Keratinocyte (primary cell): Measurements from ENCODE around the gene PDCD11. TPM values are rescaled to one million over a fixed set of nuclear protein-coding genes. Genes with fewer than 3 reads are reported as not detected.

Experiments used
- DNase-seq: peaks from one replicate; pipeline ENCODE4 v3.0.0-alpha.2; 2011; ENCODE audit warnings: low read depth, missing footprints, low spot score
- FAIRE-seq: peaks from 2 replicates; lab custom pipeline; 2011; peaks lifted over from hg19 to GRCh38; lab: Jason Lieb, UNC
- H2AFZ ChIP-seq: 2 replicates; pipeline ENCODE4 v1.6.0; 2012; ENCODE audit warnings: low read length, control low read depth, inconsistent platforms; ENCODE audit not compliant: control insufficient read depth
- H3K27ac ChIP-seq: 2 replicates; pipeline ENCODE4 v1.5.1; 2011; ENCODE audit warnings: low read length; ENCODE audit not compliant: control insufficient read depth, insufficient read depth
- H3K27me3 ChIP-seq: 3 replicates; pipeline ENCODE4 v1.6.0; 2011; ENCODE audit warnings: low read length; ENCODE audit not compliant: control insufficient read depth, insufficient read depth; ENCODE audit errors: extremely low read depth
- H3K36me3 ChIP-seq, 2 experiments: 2 replicates in 1 of 2; 3 replicates in 1 of 2; pipeline ENCODE4 v1.5.1; 2011; ENCODE audit warnings: low read length in 2 of 2, mild to moderate bottlenecking in 1 of 2; ENCODE audit not compliant: control insufficient read depth in 2 of 2, insufficient read depth in 2 of 2; ENCODE audit errors: extremely low read depth in 1 of 2
- H3K4me1 ChIP-seq: 3 replicates; pipeline ENCODE4 v1.5.1; 2011; ENCODE audit warnings: low read length; ENCODE audit not compliant: control insufficient read depth, insufficient read depth; ENCODE audit errors: extremely low read depth
- H3K4me2 ChIP-seq: 3 replicates; pipeline ENCODE4 v1.6.0; 2011; ENCODE audit warnings: low read depth, low read length; ENCODE audit not compliant: control insufficient read depth, insufficient read depth; ENCODE audit errors: extremely low read depth
- H3K4me3 ChIP-seq, 3 experiments: fragments of 200-600 bp in 1 of 3; sonication (generic) in 1 of 3; 2 replicates in 2 of 3; 3 replicates in 1 of 3; pipeline ENCODE4 v1.5.1; 2011 to 2016; ENCODE audit warnings: low read length in 3 of 3, mild to moderate bottlenecking in 3 of 3, control low read depth in 2 of 3, inconsistent platforms in 1 of 3, low read depth in 1 of 3, mixed read lengths in 1 of 3, mixed run types in 1 of 3, moderate library complexity in 1 of 3; ENCODE audit not compliant: control insufficient read depth in 2 of 3, insufficient read depth in 2 of 3; ENCODE audit errors: extremely low read depth in 1 of 3
- H3K79me2 ChIP-seq: 2 replicates; pipeline ENCODE4 v1.6.0; 2012; ENCODE audit warnings: low read length; ENCODE audit not compliant: control insufficient read depth, insufficient read depth
- H3K9ac ChIP-seq: 3 replicates; pipeline ENCODE4 v1.6.0; 2011; ENCODE audit warnings: low read length; ENCODE audit not compliant: control insufficient read depth, insufficient read depth; ENCODE audit errors: extremely low read depth
- H3K9me1 ChIP-seq: 3 replicates; pipeline ENCODE4 v1.6.0; 2011; ENCODE audit warnings: low read length; ENCODE audit not compliant: control insufficient read depth, insufficient read depth; ENCODE audit errors: extremely low read depth
- H3K9me3 ChIP-seq: 2 replicates; pipeline ENCODE4 v1.5.1; 2012; ENCODE audit warnings: low read depth, low read length; ENCODE audit not compliant: control insufficient read depth
- H4K20me1 ChIP-seq: 3 replicates; pipeline ENCODE4 v1.6.0; 2011; ENCODE audit warnings: low read length; ENCODE audit not compliant: control insufficient read depth, insufficient read depth; ENCODE audit errors: extremely low read depth
- EZH2 ChIP-seq: IDR thresholded peaks from one replicate; pipeline ENCODE4 v1.6.1; 2012; ENCODE audit warnings: inconsistent platforms, mild to moderate bottlenecking, low read length, moderate library complexity
- dilution Hi-C: fragments of 300-500 bp; cut with MboI; formaldehyde crosslinking; loops from one replicate; pipeline ENCODE4 v1.7.0; 2020; ENCODE audit warnings: low sequenced_read_pairs; ENCODE audit not compliant: extremely low pct_ligation_motif_present
- polyA plus RNA-seq, 5 experiments: library from polyadenylated mRNA; depleted of rRNA in 3 of 5; stranded (reverse) in 3 of 5; stranded (forward) in 1 of 5; unstranded in 1 of 5; fragments of >200 nt; gene quantifications; 1 replicate in 1 of 5; 2 replicates in 3 of 5; 3 replicates in 1 of 5; pipeline versions ENCODE4 v1.2.1 to v1.2.3, GENCODE V29; 2011 to 2012; ENCODE audit warnings: missing spikeins in 2 of 5, low read depth in 1 of 5, low replicate concordance in 1 of 5
- TF ChIP-seq, protein P1 (sequence below), 3 experiments: IDR thresholded peaks in 1 of 3; conservative IDR thresholded peaks in 1 of 3; optimal IDR thresholded peaks in 1 of 3; 2 replicates in 2 of 3; 3 replicates in 1 of 3; pipeline versions ENCODE3 to v1.5.1; 2011; ENCODE audit warnings: low read length in 3 of 3, mild to moderate bottlenecking in 3 of 3, moderate library complexity in 2 of 3, control low read depth in 1 of 3, inconsistent platforms in 1 of 3; ENCODE audit not compliant: insufficient read depth in 2 of 3; ENCODE audit errors: extremely low read depth in 1 of 3

PDCD11 gene
- polyA plus RNA-seq, 1 donor (not counting 4 experiments of a cell fraction or from before 2014, with no cell fraction given), result 28.6 TPM

DNA sequence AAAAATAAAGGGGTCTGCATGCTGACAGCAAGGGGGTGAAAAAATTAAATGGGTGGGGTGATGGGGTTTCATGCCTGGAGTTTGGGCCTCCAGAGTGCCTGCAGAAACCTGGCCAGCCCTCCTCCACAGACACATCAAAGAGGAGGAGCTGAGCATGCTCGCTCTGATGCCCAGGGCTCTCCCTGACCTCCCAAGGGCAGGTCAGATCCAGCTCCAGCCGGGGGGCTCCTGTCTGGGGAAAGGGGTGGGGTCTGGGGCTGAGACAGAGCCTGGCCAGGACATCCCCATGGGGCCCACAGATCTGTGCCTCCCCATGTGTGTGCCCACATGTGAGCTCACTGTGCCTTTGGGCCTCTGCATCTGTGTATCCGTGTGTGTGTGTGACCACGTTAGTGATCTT is 63.2 kb downstream of the PDCD11 start:
- no peaks in the 10 kb centered on the region for H4K20me1 ChIP-seq
- dilution Hi-C loops, result no loop called here

DNA sequence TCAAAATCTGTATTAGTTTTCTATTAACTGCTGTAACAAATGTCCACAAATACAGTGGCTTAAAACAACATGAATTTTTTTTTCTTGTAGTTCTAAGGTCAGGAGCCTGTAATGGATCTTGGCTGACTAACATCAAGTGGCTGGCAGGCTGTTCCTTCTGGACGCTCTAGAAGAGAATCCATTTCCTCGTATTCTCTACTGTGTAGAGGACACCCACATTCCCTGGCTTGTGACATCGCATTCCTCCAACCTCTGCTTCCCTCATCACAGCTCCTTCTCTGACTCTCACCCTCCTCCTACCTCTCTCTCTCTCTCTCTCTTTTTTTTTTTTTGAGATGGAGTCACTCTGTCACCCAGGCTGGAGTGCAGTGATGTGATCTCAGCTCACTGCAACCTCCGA is 67.1 kb downstream of the PDCD11 start:
- no peaks in the 10 kb centered on the region for H3K4me1 ChIP-seq
- H3K4me3 ChIP-seq, result no peak overlapping the region
- no peak for TF ChIP-seq EZH2
- TF ChIP-seq, protein P1, sequence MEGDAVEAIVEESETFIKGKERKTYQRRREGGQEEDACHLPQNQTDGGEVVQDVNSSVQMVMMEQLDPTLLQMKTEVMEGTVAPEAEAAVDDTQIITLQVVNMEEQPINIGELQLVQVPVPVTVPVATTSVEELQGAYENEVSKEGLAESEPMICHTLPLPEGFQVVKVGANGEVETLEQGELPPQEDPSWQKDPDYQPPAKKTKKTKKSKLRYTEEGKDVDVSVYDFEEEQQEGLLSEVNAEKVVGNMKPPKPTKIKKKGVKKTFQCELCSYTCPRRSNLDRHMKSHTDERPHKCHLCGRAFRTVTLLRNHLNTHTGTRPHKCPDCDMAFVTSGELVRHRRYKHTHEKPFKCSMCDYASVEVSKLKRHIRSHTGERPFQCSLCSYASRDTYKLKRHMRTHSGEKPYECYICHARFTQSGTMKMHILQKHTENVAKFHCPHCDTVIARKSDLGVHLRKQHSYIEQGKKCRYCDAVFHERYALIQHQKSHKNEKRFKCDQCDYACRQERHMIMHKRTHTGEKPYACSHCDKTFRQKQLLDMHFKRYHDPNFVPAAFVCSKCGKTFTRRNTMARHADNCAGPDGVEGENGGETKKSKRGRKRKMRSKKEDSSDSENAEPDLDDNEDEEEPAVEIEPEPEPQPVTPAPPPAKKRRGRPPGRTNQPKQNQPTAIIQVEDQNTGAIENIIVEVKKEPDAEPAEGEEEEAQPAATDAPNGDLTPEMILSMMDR (optimal IDR thresholded peaks at IDR 0.05 in 1 of 3, IDR thresholded peaks at IDR 0.05 in 1 of 3, conservative IDR thresholded peaks at IDR 0.05 in 1 of 3; ENCODE audit: extremely low read depth in 1 of 3, insufficient read depth in 2 of 3, low read length in 3 of 3), result no peak
- no peak overlapping the region for H3K27ac ChIP-seq
- no peaks in the 10 kb centered on the region for H4K20me1 ChIP-seq
- H3K36me3 ChIP-seq, result no peaks in the 10 kb centered on the region
- H3K9me3 ChIP-seq, result no peaks in the 10 kb centered on the region
- dilution Hi-C loops, result no loop called here
- no peaks in the 10 kb centered on the region for H3K79me2 ChIP-seq
- H2AFZ ChIP-seq, result no peak overlapping the region
- no peak overlapping the region for H3K9ac ChIP-seq
- H3K27me3 ChIP-seq, result peaks cover 9% of the 10 kb centered on the region
- H3K4me2 ChIP-seq, result no peak overlapping the region
- H3K9me1 ChIP-seq, result no peaks in the 10 kb centered on the region
- DNase-seq (no peak), FAIRE-seq (no peak)

More for the DNA sequence above, 63.2 kb downstream of the PDCD11 start:
- Histone ChIP-seq H3K36me3 (no peaks in the 10 kb centered on the region), H3K9me1 (no peaks in the 10 kb centered on the region), H2AFZ (no peak overlapping the region), H3K4me1 (no peaks in the 10 kb centered on the region), H3K27ac (no peak overlapping the region), H3K79me2 (no peaks in the 10 kb centered on the region), H3K9ac (no peak overlapping the region), H3K4me2 (no peak overlapping the region), H3K4me3 (no peak overlapping the region), H3K9me3 (no peaks in the 10 kb centered on the region), H3K27me3 (peaks cover 5% of the 10 kb centered on the region)
- DNase-seq (no peak), FAIRE-seq (no peak)
- TF ChIP-seq, protein P1 (optimal IDR thresholded peaks at IDR 0.05 in 1 of 3, IDR thresholded peaks at IDR 0.05 in 1 of 3, conservative IDR thresholded peaks at IDR 0.05 in 1 of 3; ENCODE audit: extremely low read depth in 1 of 3, insufficient read depth in 2 of 3, low read length in 3 of 3), result no peak
- no peak for TF ChIP-seq EZH2
